ENCODE data around the gene GIMAP2. TPM values are rescaled to one million over a fixed set of nuclear protein-coding genes. Genes with fewer than 3 reads are reported as not detected.
A peak's percentile ranks its signal among the peaks of the same experiment; 100 is the strongest.

GIMAP2 gene
- total and polyA plus RNA-seq, 2 of the 13 experiments (the other 11 are each of a cell fraction or from before 2014, with no cell fraction given): 0.49 to 1.4 TPM

- TF ChIP-seq, protein P1, sequence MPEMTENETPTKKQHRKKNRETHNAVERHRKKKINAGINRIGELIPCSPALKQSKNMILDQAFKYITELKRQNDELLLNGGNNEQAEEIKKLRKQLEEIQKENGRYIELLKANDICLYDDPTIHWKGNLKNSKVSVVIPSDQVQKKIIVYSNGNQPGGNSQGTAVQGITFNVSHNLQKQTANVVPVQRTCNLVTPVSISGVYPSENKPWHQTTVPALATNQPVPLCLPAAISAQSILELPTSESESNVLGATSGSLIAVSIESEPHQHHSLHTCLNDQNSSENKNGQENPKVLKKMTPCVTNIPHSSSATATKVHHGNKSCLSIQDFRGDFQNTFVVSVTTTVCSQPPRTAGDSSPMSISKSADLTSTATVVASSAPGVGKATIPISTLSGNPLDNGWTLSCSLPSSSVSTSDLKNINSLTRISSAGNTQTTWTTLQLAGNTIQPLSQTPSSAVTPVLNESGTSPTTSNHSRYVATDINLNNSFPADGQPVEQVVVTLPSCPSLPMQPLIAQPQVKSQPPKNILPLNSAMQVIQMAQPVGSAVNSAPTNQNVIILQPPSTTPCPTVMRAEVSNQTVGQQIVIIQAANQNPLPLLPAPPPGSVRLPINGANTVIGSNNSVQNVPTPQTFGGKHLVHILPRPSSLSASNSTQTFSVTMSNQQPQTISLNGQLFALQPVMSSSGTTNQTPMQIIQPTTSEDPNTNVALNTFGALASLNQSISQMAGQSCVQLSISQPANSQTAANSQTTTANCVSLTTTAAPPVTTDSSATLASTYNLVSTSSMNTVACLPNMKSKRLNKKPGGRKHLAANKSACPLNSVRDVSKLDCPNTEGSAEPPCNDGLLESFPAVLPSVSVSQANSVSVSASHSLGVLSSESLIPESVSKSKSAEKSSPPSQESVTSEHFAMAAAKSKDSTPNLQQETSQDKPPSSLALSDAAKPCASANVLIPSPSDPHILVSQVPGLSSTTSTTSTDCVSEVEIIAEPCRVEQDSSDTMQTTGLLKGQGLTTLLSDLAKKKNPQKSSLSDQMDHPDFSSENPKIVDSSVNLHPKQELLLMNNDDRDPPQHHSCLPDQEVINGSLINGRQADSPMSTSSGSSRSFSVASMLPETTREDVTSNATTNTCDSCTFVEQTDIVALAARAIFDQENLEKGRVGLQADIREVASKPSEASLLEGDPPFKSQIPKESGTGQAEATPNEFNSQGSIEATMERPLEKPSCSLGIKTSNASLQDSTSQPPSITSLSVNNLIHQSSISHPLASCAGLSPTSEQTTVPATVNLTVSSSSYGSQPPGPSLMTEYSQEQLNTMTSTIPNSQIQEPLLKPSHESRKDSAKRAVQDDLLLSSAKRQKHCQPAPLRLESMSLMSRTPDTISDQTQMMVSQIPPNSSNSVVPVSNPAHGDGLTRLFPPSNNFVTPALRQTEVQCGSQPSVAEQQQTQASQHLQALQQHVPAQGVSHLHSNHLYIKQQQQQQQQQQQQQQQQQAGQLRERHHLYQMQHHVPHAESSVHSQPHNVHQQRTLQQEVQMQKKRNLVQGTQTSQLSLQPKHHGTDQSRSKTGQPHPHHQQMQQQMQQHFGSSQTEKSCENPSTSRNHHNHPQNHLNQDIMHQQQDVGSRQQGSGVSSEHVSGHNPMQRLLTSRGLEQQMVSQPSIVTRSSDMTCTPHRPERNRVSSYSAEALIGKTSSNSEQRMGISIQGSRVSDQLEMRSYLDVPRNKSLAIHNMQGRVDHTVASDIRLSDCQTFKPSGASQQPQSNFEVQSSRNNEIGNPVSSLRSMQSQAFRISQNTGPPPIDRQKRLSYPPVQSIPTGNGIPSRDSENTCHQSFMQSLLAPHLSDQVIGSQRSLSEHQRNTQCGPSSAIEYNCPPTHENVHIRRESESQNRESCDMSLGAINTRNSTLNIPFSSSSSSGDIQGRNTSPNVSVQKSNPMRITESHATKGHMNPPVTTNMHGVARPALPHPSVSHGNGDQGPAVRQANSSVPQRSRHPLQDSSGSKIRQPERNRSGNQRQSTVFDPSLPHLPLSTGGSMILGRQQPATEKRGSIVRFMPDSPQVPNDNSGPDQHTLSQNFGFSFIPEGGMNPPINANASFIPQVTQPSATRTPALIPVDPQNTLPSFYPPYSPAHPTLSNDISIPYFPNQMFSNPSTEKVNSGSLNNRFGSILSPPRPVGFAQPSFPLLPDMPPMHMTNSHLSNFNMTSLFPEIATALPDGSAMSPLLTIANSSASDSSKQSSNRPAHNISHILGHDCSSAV (CRISPR knock-in tag; IDR thresholded peaks at IDR 0.05; ENCODE audit: borderline replicate concordance): no peak
- TF ChIP-seq SPEN (CRISPR knock-in tag; IDR thresholded peaks at IDR 0.05; ENCODE audit: low read depth) (peak; percentile 72; the same call in 1 of the 2 replicates), CEBPG (CRISPR knock-in tag; IDR thresholded peaks at IDR 0.05) (peak; percentile 86), CAMTA2 (CRISPR knock-in tag; IDR thresholded peaks at IDR 0.05; ENCODE audit: borderline replicate concordance) (no peak), TAF15 (IDR thresholded peaks at IDR 0.05; ENCODE audit: low read depth, low read length, poor library complexity, severe bottlenecking) (no peak), HBP1 (CRISPR knock-in tag; IDR thresholded peaks at IDR 0.05; ENCODE audit: low read depth) (no peak), ZNF746 (CRISPR knock-in tag; IDR thresholded peaks at IDR 0.05) (no peak), IKZF4 (CRISPR knock-in tag; IDR thresholded peaks at IDR 0.05; ENCODE audit: borderline replicate concordance, low read depth, not compliant biosample characterization) (no peak), HDAC6 (IDR thresholded peaks at IDR 0.05; ENCODE audit: low read depth, low read length) (no peak), ZNF776 (CRISPR knock-in tag; IDR thresholded peaks at IDR 0.05) (no peak), SP5 (CRISPR knock-in tag; IDR thresholded peaks at IDR 0.05; ENCODE audit: borderline replicate concordance, low read depth) (no peak), CBFB (CRISPR knock-in tag; IDR thresholded peaks at IDR 0.05) (no peak), ZNF879 (CRISPR knock-in tag; IDR thresholded peaks at IDR 0.05) (no peak), HDAC2 (CRISPR knock-in tag; IDR thresholded peaks at IDR 0.05) (peak; percentile 74), ZBED4 (CRISPR knock-in tag; IDR thresholded peaks at IDR 0.05; ENCODE audit: borderline replicate concordance) (no peak), ZBTB21 (CRISPR knock-in tag; IDR thresholded peaks at IDR 0.05) (no peak), TARDBP (CRISPR knock-in tag; IDR thresholded peaks at IDR 0.05) (peak; percentile 54; the same call in 1 of the 2 replicates), CC2D1A (CRISPR knock-in tag; IDR thresholded peaks at IDR 0.05) (no peak)
These were observed 41.9 kb downstream of the GIMAP2 start (continued) for GRCh38 chr7:150727381-150727780.
